T-helper 2 cell (primary cell): ENCODE data around the gene ZNF609.

ENCODE experiments used
- DNase-seq, 5 experiments: peaks; one replicate each; pipeline versions ENCODE4 v3.0.0 to v3.0.0-alpha.2; 2012 to 2022

Gene ZNF609

DNA sequence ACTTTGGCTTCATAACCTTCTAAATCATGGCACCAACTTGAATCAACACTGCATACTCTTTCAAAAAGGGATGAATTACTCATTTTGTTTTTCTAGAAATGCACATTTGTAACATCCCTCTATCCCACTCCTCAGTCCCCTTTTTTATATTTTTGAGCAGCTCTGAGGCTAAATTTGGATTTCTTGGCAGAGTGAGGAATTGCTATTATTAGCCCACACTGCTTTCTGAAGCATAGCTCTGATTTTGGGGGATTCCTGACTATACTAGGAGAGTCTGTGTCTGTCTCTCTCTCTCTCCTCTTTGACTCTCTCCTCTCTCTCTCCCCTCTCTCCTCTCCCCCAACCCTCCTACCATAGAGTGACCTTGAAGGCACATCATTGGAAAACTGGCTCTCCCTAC is 238.4 kb downstream of the ZNF609 start:
- no peak for DNase-seq

DNA sequence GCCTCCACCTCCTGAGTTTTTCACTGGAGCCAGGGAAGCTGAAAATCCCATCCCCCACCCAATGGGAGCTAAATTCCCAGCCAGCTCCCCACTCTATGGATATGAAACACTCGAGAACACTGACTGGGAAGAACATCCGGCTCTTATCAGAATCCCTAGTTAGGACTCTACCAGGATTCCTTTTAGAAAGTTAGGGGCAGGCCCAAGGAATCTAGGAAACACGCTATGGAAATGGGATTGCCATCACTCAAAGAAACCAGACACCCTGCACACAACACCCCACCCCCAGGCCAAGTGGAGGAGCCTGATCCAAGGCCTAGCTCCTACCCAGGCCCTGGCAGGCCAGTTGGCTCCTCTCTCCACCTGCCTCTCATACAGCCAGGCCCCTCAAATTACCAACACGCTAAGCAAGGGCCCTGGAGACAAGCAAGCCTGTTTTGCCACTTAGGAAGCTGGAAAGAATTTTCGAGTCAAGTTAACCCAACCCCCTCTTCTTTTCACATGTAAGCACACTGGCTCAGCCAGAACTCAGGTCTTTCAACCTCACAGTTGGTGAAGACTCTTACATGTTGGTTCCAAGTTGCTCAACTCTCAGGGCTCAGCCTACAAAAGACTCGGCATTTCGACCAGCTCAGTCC is 239.5 kb downstream of the ZNF609 start:
- no peak for DNase-seq

DNA sequence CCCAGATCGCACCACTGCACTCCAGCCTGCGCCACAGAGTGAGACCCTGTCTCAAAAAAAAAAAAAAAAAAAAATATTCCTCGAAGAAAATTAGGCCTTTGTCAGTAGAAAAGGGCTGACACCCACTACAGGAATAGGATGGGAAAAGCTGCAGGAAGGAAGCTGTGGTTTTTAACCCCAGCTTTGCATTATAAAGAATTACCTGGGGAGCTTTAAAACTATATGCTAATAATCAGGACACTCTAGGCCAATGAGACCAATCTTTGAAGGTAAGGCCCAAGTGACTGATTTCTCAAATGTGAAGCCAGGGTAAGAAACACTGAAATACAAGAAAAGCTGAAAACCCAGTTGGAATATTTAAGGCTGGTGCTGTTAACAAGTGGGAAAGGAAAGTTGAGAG is 240.7 kb downstream of the ZNF609 start:
- DNase-seq = no peak

DNA sequence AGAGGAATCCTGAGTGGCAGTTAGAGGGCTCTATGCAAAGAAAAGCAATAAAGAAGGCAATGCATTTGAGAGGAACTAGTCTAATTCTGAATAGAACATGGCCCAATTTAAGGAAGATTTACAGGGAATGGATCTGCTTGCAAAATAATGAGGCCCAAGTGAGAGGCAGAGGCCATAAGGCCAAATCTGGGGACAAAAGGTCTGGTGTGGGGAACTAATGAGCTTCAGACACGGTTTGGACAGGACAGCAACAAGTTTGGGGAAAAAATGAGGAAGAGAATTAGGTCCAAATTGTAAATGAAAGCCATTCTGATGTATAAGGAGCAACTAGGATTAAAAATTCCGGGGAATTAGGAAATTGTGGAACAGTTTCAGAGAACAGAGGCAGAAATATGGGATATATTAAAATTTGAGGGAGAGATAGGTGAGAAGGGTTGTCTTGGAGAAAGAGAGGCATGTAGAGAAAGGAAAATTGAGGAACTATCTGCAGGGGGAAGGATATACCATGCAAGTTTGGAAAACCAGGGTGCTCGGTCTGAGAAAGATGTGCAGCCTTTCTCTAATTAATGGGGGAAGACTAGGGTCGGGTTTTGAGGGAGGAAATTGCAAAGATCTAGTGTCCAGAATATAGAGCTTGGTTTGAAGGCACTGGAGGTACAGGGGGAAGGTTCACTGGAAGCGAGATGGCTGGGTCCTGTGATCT is 241.3 kb downstream of the ZNF609 start:
- DNase-seq = no peak

DNA sequence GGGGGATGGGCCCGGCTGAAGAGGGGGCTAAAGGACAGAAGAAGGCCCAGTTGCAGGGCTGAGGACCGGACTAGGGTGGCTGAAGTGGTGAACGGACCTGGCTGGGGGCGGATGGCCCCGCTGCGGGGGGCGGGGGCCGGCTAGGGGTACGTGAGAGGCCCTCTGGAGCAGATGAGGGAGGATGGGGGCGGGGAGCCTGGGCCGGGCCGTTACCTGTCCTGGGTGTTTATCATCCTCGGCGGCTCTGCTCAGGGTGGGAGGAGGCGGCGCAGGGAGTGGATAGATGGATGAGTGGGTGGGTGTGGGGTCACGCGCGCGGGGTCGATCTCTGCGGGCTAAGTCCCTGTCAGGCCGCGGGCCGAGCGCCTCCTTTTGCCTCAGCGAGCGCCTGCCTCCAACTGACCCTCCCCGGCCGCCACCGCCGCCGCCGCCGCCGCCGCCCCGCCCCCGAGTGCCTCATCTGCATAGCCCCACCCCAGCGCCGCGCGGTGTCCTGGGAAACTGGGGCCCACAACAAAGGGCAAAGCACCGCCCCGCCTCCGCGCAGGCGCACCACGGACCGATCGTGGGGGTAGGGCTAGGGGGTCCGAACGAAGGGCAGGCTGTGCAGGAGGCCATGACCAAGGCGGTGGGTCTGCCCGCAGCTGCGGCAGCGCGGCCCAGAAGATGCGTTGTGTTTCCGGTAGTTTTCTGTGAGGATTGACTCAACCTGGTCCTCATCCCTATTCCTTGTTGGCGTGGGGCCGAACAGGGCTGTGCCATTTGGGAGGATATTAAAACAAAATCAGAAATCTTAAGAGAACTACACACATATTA is 242.6 kb downstream of the ZNF609 start:
- peak; percentile 86 to 94 (median 91) for DNase-seq

DNA sequence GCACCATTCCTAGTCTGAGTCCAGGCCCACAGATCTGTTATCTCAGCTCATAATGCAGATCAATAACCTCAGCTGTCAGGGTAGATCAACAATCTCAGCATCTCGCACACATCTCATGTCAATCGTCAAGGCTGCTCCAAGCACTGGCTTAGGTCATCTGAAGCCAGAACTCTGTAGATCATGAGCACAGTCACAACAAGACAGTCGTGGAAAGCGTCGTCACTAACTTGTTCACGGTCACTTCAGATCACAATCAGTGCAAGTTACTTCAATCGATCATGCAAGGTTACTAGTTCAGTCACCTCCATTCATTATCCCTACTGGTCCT is 243.2 kb downstream of the ZNF609 start:
- peak in 1 of 5 experiments; percentile 63 for DNase-seq

DNA sequence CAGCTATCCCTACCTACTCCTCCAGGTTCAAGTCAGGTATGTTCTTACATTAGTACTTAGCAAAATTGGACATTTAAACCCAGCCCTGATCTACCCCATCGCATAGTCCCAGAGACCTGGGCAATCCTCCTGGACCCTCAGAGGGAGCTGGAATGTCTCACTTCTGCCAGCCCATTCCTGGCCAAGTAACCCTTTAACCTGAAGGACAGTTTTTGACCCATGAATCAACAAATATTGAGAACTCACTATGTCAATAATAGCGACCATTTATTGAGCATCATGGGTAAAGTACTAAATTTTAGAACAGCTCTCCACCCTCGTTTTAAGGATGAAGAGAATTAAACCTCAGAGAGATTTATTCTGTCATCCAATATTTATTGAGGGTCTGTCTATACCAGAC is 244.6 kb downstream of the ZNF609 start:
- DNase-seq = no peak

DNA sequence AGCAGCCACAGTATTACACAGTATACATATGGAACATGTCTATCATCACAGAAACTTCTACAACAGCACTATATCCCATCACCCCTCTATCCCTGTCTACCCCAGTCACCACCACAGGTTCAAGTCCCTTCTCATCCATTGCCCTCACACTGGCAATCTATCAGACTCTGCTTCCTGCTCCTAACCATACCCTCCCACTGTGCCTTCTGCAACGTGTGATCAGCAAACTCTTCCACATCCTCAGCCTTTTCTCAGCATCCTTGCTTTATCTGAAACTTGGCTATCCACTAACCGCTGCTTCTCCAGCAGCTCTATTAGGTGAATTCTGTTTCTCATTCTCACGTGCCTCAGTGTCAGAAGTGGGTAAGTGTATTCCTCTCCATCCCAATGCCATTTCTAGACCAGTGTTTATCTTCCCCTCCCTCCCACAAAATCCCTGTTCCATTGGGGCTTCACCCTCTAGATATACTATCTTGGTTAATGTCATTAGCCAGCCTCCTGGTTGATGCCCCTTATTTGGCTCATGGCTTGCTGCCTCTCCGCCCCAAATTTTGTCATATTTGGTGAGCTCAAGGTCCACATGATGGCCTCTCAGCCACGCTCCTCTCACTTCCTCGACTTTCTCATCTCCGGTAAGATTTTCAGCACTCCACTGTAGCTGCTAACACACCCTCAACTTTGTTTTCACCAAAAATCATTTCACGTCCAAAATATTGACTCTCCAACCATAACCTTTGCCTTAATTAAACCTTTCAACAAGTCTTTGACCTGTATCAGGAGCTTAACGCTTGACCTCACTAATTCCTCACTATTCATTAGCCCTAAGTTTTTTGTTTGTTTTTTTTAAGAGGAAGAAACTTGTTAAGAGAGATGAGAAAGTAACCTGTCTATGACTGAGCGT is 245.9 kb downstream of the ZNF609 start:
- DNase-seq = no peak

DNA sequence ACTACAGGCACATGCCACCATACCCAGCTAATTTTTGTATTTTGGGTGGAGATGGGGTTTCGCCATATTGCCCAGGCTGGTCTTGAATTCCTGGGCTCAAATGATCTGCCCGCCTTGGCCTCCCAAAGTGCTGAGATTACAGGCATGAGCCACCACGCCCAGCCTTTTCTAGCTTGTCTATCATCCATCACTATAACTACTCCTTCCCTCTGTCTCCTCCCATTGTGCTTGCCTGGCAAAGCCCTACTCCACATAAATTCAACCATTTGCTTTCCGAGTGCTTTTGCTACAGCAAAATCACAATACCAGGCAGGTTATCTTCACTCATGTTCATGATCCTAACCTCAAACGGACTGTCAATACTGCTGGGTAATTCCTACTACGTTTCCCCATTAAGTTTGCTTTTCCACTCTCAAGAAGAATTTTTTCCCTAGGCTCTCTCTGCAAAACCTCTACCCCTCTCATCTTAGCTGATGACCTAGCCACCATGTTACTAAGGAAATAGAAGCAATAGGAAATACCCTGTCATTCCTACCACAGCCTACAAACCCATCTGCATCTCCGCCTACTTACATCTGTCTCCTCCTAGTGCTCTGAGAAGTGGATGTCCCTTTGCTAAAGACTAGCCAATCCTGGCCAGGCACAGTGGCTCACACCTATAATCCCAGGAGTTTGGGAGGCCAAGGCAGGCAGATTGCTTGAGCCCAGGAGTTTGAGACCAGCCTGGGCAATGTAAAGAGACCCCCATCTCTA is 250.5 kb downstream of the ZNF609 start:
- no peak for DNase-seq

DNA sequence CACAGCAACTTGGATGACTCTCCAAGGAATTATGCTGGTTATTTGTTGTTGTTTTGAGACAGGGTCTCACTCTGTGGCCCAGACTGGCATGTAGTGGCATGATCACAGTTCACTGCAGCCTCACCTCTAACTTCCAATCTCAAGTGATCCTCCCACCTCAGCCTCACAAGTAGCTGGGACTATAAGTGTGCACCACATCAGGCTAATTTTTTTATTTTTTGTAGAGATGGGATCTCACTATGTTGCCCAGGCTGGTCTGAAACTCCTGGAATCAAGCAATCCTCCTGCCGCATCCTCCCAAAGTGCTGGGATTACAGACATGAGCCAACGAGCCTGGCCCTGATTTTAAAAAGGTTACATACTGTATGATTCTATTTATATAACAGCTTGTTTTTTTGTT is 252.0 kb downstream of the ZNF609 start:
- no peak for DNase-seq

DNA sequence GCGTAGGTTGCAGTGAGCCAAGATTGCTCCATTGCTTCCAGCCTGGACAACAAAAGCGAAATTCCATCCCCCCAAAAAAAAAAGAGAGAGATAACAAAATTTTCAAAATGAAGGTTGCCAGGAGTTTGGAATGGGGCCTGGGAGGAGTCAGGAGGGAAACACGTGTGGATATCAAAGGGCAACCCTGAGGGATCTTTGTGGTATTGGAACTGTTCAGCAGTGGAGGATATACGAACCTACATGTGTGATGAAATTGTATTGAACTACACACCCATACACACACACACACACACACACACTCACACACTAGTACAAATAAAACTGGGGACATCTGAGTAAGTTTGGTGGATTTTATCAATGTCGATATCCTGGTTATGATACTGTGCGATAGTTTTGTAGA is 253.2 kb downstream of the ZNF609 start:
- no peak for DNase-seq

DNA sequence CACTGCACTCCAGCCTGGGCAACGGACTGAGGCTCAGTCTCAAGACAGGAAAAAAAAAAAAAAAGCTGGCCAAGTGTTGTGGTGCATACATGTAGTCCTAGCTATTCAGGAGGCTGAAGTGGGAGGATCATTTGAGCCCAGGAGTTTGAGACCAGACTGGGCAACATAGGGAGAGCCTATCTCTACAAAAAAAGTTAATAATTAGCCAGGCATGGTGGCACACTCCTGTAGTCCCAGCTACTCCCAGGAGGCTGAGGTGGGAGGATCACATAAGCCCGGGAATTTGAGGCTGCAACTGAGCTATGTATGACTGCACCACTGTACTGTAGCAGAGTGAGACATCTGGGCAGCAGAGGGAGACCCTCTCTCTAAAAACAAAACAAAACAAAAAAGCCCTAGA is 256.1 kb downstream of the ZNF609 start:
- DNase-seq = no peak

DNA sequence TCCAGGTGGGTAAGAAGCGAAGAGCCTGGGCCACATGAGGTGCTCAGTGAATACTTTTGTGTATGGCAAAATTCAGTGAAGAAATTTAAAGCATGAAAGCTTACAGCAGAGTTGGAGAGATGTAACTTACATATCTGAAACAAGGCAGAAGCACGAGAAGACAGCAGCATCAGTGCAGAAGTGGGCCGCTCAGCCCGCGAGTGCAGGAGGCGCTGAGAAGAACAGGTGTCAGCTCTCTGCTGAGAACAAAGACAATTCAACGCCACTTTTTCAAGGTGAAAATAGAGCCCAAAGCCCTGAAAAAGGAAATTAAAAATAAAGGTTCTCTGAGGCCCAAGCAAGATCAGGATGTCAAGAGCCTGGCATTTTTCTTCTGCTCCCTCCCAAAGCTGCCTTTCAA is 256.8 kb downstream of the ZNF609 start:
- DNase-seq = no peak

DNA sequence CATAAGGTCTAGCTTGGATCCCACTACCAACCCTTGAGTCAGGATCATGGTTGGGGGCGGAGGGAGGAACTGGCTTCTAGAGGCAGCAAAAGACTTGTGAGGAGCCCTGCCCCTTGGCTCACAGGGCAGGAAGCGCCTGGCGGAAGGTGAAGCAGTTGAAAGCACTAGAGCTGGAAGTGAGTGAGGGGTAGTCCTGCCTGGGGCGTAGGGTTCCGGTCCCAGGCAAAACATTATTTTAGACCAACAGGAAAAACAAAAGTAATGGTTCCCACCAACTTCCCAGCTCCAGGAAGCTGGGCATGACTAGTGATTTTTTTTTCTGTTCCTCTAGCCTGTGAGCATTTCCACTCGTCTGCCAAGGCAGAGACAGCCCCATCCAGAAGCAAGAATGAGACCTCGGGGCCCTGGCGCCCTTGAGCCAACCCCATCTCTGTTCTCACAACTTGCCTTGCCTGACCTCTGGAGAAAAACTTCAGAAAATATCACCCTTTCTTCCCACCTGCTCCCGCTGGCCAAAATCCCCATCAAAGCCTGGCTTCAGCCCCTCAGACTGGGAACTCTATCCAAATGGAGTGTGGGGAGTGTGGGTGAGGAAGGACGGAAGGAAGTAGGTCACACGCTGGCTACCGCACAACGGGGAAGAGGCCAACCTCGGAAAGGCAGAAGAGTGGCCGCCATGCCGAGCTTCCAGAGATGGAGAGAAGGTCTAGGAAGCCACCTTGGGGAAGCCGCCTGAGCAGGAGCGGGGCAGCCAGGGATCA is 257.5 kb downstream of the ZNF609 start:
- no peak for DNase-seq

DNA sequence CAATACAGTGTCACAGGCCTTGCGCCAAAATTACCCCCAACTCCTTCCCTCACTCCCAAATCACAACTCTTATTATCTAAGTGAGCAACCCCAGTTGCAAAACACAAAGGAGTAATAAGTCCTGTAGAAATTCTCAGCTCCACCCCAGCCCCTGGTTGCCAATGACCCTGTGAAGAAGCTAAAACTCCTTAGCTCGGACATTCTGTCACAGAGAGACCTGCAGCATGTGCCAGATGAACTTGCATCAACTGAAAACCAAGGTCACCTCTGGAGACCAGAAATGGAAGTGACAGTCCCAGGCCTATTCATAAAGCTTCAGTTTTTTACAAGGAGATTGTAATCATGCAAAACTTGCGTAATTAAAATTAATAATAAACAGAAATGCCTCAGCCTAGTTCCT is 259.8 kb downstream of the ZNF609 start:
- no peak for DNase-seq

DNA sequence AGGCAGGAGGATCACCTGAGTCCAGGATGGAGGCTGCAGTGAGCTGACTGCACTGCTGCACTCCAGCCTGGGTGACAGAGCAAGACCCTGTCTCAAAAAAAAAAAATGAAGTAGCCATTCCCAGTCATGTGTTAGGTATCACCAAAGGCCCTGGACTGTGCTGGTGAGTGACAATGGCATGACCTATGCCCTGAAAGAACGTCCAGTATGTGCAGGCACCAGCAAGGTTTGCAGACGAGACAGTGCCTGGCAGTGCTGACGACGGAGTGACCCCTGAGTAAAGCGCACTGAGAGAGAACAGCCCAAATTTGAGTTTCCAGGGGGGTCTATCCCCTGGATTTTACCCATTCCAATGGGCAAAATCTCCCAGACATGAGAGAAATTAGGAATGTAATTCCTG is 269.8 kb downstream of the ZNF609 start:
- no peak for DNase-seq

DNA sequence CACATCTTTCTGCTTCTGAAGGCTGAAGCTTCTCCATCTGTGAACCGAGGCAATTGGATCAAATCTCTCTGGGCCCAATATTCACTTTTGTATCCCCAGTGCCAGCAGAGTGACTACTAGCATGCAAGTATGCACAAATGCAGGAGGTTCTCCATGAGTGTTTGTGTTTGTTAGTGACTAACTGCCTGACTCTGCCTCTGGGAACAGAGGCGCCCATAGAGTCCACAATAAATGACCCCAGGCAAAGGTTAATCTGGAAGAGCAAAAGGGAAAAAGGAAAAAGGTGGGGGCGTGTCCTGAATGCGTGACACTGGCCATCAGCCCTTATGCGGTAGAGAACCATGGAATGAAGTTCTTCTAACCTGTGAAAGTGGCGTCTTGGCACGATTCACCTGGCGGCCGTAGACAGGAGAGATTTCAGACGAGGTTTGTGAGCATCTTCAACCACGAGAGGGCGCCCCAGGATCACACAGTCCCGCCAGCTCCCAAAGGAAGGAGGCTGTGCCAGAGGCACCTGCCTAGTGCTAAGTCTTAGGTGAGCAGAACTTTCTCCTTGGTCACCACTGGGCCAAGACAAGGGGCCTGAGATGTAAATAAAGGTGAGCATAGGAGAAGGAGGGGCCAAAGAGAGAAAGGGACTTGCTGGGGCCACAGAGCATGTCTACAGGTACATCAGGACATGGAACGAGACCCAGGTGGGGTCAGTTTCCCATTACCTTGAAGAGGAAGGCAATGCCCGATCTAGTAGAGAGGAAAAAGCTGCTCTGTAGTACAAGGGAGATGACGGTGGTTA is 270.8 kb downstream of the ZNF609 start:
- DNase-seq = peak; percentile 57 to 80 (median 75)

DNA sequence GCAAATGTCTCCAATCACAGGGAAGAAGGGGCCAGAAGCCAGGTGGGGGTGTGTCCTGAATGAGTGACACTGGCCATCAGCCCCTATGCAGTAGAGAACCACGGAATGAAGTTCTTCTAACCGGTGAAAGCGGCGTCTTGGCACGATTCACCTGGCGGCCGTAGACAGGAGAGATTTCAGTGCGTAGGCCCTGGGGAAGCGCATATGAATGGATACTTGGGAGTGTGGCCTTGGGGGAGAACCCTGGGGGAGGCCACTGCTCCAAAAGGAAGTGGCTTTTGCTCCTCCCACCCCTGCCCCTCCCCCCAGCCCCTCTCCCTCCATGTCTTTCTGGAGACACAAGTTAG is 271.4 kb downstream of the ZNF609 start:
- no peak for DNase-seq

DNA sequence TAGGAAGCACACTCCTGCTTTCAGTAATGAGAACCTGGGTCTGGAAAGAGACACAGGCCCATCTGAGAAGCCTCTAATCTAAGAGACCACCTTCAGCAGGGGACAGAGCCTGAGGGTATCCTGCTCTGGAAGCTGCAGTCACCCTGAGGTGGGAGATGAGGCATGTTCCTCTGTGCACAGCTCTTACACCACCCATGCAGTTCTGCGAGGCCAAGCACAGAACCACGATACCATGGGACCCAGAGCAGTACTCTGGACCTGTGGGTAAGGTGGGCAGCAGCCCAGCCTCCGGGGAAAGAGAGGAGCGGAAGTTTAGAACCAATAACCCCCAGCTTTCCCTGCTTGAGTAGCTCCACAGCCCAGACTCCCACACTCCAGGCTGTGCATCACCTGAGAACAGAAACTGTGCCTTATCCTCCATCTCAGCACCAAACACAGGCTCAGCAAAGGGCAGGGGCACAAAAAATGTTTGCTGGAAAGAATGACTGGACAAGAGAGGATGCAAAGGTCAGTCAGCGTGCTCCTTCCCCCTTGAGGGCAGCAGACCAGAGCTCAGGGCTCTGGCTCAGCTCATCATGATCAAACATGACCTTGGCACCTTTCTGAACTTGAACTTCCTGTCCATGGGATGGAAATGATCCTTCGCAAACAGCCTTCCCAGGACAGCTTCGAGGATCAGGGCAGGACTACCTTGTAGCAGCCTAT is 271.9 kb downstream of the ZNF609 start:
- DNase-seq = no peak
